Superior temporal gyrus (tissue), 1 donor: ENCODE data around the gene CXCL12.

Experiments used
- DNase-seq: peaks from one replicate; pipeline ENCODE4 v3.0.0-alpha.2; 2016; ENCODE audit errors: extremely low spot score

CXCL12 gene

GRCh38 chr10:44363716-44364115 lies 21.2 kb downstream of the CXCL12 start:
- no peak for DNase-seq

- DNase-seq = no peak
These were observed 21.8 kb downstream of the CXCL12 start for GRCh38 chr10:44362866-44363711.

GRCh38 chr10:44361109-44361508 lies 23.8 kb downstream of the CXCL12 start:
- DNase-seq = no peak

DNA sequence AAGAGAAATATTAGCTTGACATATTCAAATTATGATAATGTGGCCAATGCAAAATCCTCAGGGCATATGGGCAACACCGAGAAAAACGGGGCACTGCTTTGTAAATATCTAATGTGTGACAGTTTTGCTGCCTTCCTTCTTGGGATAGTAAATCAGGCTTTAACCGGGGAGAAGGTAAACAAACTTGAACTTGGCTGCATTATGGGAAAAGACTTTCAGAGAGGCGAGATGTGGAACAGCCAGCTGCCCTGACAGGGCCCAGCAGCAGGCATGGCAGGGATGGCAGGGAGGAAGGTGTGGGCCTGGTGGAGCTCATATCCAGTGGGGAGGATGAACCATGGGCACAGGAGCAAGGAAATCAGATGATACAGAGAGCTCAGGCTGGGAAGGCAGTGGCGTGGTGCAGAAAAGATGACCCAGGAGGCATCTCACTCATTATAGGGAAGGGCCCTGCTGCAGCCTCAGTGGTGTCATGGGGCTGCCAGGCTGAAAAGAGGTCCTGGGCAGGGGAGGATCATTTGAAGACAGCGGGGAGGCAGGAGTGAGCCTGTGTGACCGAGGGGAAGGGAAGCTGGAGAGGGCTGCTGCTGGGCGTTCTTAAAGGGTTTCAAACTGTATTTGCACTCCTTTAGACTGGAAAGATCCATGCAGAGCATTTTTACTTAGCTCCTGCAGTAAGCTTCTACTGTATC lies 26.7 kb downstream of the CXCL12 start:
- DNase-seq = no peak

- DNase-seq = no peak
These were observed 27.8 kb downstream of the CXCL12 start for GRCh38 chr10:44357023-44357540.

DNA sequence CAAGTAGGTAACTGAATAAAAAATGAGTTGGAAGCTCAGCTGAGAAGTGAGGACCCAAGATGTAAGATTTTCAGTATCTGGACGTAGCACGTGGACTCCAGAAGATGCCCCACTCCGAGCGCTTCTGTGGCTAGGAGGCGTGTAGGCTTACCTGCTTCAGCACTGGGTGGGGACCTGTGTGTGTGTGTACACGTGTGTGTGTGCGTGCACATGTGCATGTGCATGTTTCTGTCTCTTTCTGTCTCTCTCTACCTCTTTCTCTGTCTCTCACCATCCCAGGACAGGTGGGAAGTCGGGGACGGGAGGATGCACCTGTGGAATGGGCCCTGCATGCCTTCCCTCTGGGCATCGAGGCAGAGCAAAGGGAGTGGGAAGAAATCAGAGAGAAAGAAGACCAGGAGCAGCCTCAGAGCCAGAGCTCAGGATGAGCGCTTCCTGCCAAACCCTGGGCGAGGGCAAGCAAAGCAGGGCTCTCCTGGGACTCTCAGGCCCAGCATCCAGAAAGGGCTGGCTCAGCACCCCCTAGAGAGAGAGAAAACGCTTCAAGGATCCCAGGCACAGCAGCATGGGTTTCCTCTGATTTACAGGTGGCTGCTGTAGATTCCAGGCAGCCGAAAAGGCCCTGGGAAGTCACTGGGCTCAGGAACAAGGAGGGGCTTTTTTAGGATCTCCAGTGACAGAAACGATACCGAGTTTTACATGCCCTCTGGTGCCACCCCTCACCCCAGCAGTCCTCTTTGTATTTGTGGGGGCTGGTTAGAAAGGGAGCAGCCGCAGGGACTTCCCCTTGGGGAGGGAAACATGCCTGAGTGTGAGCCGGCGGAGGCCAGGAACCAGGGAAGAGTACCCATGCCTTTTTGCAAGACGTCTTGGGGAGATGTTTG lies 28.5 kb downstream of the CXCL12 start:
- no peak for DNase-seq

DNA sequence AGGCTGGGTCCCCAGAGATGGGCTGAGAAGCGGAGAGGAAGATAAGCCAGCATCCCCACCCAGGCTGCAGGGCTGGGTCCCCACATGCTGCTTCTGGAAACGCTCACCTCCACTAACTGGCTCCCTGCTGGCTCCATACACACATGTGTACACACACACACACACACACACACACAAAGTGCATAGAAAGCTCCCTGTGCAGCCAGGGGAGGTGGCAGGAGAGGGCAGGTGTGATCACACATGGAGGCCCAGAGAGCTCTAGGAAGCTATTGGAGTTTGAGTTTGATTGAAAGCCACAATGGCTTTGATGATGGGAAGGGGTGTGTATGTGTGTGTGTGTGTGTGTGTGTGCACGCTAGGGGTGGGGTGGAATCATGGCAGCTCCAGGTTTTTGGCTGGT lies 29.3 kb downstream of the CXCL12 start:
- no peak for DNase-seq

GRCh38 chr10:44354771-44355170 lies 30.1 kb downstream of the CXCL12 start:
- no peak for DNase-seq

DNA sequence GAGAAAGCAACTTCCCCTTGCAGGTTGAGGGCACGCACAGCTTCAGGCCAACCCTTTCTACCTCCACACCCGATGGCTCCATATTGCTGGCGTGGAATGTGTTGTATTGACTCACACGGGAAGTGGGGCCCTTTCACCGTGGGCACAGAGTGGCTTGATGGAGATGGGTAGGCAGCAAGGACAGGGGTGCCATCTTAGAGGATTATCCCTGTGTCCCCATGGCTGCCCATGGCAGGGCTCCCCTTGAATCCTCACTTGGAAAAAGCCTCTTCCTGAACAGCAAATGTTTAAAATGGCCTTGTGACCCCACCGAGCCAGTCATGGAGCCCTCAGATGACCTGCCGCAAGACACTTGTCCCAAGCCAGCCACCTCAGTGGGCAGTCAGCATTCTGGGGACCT lies 31.2 kb downstream of the CXCL12 start:
- no peak for DNase-seq

- no peak for DNase-seq
These were observed 31.8 kb downstream of the CXCL12 start for GRCh38 chr10:44353128-44353390.

- DNase-seq = no peak
These were observed 32.4 kb downstream of the CXCL12 start for GRCh38 chr10:44352316-44353127.

GRCh38 chr10:44348496-44348895 lies 36.4 kb downstream of the CXCL12 start:
- no peak for DNase-seq

DNA sequence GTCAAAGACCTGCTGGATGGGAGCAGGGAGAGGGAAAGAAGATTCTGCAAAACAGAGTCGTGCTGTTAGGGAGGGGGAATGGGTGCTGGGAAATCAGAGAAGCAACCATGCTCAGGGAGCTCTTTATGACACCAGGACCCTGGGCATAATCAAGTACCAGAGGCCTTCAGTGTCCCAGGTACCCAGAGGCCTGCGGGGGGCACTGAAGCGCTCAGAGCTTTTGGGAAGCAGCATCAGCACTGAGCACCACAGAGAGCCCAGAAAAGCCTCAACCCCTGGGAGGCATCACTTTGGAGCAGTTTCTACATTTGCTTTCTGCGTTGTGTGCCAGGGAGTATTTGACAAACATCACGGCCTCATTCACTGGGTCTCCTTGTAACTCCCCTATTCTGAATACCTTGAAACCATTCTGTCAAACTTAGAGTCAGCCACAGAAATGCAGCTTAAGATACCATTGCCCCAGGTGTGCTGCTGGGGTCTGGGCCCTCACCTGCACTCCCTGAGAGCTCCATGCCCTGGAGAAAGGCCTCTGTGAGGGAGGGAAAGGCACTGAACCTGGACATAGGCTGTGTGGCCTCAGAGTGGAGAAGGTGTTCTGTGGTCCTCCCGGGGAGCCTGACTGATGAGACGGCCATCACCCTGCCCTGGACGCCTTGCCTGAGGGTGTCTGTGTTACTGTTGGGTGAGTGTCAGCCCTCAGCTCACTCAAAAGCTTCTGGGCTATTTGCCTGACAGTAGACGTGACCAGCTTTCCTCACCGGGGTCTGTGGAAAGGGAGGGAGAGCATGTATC lies 37.1 kb downstream of the CXCL12 start:
- DNase-seq = no peak

DNA sequence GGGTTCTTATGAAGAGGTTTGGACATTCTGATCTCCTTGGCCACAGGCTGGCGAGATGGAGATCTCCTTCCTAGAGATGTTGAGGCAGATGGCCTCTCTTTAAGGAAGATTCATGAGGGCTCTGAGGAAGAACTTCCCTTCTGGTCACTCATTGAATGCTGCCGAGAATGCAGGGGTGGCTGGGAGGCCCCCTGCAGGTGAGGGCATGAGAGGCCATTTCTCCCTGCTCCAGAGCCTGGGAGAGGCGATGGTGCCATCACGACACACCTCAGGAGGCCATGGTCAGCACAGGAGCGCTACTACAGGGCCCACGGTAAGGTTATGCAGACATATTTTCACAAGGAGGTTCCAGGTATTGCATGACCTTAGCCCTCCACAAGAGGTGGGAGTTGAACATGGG lies 40.2 kb downstream of the CXCL12 start:
- DNase-seq = no peak

DNA sequence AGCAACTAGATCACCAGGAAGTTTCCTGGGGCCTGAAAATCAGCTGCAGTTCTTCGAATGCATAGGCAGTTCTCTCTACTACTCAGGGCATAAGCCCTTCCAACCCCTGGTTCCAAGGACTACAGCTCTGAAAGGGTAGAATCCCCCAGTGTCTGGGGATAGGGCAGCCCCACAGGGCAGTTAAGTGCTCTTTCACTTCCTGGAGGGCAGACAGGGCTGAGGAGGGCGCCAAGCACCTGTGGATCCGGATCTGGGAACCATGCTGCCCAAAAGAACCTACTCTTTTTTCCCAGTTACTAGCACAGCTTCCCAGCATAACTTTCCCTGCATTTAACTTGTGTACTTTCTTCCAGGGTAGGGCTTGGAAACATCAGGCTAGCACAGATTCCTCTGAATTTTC lies 41.1 kb downstream of the CXCL12 start:
- no peak for DNase-seq

GRCh38 chr10:44341886-44342285 lies 43.0 kb downstream of the CXCL12 start:
- DNase-seq = no peak

DNA sequence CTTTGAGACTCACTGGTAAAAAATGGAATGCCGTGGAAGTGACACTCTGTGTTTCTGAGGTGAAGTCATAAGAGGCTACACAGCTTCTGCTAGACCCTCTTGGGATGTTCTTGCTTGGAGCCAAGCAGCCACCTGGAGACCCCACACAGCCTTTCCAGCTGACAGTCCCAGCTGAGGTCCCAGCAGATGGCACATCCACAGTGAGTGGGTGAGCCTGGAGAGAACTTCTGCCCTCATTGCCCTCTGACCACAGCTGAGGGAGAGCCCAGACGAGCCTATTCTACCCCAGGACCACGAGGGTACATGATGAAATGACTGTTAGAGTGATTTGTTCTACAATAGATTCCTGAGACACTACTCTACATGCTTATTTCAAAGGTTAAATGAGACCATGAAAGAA lies 44.3 kb downstream of the CXCL12 start:
- DNase-seq = no peak

- no peak for DNase-seq
These were observed 45.7 kb downstream of the CXCL12 start for GRCh38 chr10:44339218-44339617.

DNA sequence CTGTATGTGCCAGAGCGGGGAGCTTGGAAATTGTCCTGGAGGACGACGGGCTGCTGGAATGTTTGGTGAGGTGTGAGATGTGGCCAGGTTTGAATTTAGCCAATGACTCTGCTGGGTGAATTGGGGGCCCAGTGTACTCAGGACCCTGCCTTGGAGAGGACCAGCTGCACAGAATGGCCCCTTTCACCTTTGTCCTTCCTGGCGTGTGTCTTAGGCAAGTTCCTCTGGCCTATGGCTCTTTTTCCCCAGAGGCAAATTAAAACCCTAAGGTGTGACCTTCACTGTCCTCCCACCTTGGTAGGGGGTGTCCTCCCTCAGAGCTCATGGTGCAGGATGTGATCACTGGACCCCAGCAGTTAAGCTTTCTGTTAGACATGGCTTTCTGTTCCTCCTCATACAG lies 47.8 kb downstream of the CXCL12 start:
- DNase-seq = no peak

- no peak for DNase-seq
These were observed 49.4 kb downstream of the CXCL12 start for GRCh38 chr10:44335330-44336021.
